ENCODE data around the gene SLC25A21.

GRCh38 chr14:36948157-36948859 is 224.1 kb downstream of the SLC25A21 start:
- TF ChIP-seq CTCF (IDR thresholded peaks at IDR 0.05) = no peak
- no peak for TF ChIP-seq POLR2A (IDR thresholded peaks at IDR 0.05)

Measured in ovary (tissue), 3 donors.